LoVo (cell line): Measurements from ENCODE around the gene FAM162B.
"Not testable (repeated sequence)": the region's sequence is repeated elsewhere in the genome, so short reads cannot be mapped to it uniquely, and the experiment has no call there.

Experiments used
- DNase-seq: peaks from one replicate; pipeline ENCODE4 v3.0.0-alpha.2; 2016; ENCODE audit warnings: low spot score

Gene FAM162B

DNA sequence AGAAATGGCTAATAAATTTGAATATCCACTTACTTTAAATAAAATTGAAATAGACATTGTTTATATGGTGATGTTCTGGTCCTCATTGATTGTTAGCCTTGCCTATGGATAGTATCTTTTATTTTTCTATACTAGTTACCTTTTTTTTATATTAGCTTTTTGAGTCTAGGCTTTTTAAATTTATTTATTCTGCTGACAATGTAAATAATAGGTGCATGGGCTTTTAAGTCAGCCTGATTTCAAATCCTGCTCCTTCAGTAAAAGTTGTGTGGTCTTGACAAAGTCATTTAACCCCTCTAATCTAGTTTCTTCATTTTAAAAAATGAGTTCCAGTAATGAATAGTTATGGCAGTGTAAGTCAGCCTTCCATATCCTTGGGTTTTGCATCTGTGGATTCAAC, 38.6 kb downstream of the FAM162B start:
- DNase-seq: no peak

DNA sequence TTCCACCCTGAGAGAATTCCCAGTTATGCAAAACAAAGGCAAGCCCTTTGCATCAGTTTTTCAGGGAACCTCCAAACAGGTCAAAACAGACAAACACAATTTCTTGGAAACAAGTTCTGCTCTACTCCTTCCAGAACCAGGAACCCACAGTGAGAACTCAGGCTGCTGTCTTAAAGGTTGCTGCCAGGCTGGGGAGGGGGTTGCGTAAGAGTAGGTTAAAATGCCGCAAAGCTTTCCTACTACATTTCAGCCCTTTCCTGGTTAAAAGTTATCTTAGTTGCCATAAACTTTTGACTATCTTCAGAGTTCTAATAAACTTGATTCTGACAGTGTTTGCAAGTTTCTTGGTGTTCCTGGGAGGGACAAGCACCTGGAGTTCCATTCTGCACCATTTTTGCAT, 50.8 kb downstream of the FAM162B start:
- DNase-seq: no peak

DNA sequence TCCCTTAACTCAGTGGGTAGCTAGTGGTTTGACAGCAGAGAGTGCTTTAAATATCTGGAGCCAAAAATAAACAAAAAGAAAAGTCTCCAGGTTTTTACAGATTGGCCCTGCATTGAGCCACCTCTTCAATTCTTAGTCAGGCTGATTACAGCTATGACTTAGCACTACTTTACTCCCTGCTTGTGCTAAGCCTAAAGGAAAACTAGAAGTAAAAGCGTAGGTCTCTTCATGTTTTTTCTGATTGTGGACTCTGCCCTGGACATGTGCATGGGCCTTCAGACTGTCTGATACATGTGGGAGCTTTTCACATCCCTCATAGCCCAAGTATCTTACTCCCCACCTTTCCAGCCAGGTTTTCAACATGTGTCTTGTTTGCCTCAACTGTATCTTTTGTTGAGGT, 51.2 kb downstream of the FAM162B start:
- no peak for DNase-seq

- no peak for DNase-seq
Measured at GRCh38 chr6:116705917-116706316, 59.6 kb downstream of the FAM162B start.

- not testable (repeated sequence) for DNase-seq
Measured at GRCh38 chr6:116703888-116704287, 61.6 kb downstream of the FAM162B start.
